Epithelial cell of proximal tubule (primary cell): Measurements from ENCODE around the gene OPCML. TPM values are rescaled to one million over a fixed set of nuclear protein-coding genes. Genes with fewer than 3 reads are reported as not detected.

Experiments
- DNase-seq: peaks from one replicate; pipeline ENCODE4 v3.0.0-alpha.2; 2011; ENCODE audit warnings: low read depth
- H3K4me3 ChIP-seq: 2 replicates; pipeline ENCODE4 v1.5.1; 2011; ENCODE audit warnings: low read depth, mild to moderate bottlenecking, low read length
- CTCF ChIP-seq: conservative IDR thresholded peaks from 2 replicates; pipeline ENCODE4 v1.5.1; 2012; ENCODE audit warnings: low read depth, mild to moderate bottlenecking, low read length
- total RNA-seq: library from RNA; depleted of rRNA; stranded (reverse); fragments of >200 nt; gene quantifications from 2 replicates; pipeline ENCODE4 v1.2.3, GENCODE V29; 2015

OPCML gene
- total RNA-seq, 1 donor from 2014 or later = not detected

DNA sequence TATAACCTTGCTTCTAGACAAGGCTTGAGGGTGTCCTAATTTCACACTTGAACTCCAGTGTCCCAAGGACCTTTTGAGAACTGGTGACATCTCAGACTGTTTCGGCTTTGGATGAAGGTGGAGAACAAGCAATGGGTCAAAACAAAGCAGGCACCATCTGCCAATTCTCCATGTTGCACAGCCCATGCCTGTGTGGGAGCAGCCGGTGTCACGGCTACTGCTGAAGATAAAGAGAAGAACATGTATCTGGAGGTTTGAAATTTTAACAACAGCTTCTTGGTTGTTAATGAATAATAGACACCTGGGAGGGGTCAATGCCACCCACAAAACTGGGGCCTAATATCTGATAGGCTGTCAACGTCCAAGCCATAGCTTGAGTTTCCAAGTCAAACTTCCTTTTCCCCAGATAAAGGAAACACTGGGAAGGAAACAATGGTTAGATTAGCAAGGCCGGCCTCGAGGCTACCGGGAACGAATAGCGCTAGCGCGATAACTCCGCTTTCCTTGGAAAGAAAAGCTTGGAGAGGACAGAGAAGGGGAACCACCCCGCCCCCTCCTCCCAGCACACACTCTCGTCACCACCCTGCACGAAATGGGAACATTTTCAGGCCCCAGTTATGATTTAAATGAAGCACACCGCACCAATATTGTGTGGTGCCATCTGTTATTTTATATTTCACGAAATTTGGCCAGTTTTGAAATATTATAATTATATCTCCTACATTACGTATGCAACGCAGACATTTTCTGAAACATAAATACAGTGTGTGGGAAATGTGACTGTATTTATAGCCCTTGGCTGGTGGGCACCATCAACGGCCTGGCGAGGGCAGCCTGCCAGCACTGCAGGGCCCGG lies 21.8 kb upstream of the OPCML start:
- no peak overlapping the region for H3K4me3 ChIP-seq
- no peak for TF ChIP-seq CTCF
- DNase-seq = no peak

- no peak overlapping the region for H3K4me3 ChIP-seq
- TF ChIP-seq CTCF = no peak
These were observed 20.6 kb upstream of the OPCML start for GRCh38 chr11:133552938-133553337.

GRCh38 chr11:133551064-133551463 lies 18.8 kb upstream of the OPCML start:
- DNase-seq = no peak
- H3K4me3 ChIP-seq = no peak overlapping the region
- no peak for TF ChIP-seq CTCF

More at GRCh38 chr11:133552938-133553337, 20.6 kb upstream of the OPCML start:
- DNase-seq = no peak

- no peak overlapping the region for H3K4me3 ChIP-seq
- no peak for DNase-seq
- no peak for TF ChIP-seq CTCF
These were observed 17.5 kb upstream of the OPCML start for GRCh38 chr11:133549826-133550225.

DNA sequence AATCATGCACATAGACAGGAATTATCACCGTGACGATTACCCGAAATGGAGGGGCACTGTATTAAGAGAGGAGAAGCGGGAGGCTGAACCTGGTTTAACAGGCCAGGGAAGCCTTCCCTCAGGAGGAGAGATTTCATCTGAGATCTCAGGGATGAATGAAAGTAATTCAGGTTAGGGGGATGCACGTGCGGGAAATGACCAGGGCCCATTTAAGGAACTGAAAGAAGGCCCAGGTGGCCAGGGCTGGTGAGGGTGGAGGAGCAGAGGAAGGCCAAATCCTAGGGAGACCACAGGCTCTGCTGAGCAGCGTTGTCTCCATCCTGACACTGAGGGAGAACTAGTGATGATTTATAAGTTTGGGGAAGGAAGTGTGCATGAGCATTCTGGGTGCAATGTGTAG lies 16.3 kb upstream of the OPCML start:
- no peak overlapping the region for H3K4me3 ChIP-seq
- no peak for TF ChIP-seq CTCF
- DNase-seq = no peak

DNA sequence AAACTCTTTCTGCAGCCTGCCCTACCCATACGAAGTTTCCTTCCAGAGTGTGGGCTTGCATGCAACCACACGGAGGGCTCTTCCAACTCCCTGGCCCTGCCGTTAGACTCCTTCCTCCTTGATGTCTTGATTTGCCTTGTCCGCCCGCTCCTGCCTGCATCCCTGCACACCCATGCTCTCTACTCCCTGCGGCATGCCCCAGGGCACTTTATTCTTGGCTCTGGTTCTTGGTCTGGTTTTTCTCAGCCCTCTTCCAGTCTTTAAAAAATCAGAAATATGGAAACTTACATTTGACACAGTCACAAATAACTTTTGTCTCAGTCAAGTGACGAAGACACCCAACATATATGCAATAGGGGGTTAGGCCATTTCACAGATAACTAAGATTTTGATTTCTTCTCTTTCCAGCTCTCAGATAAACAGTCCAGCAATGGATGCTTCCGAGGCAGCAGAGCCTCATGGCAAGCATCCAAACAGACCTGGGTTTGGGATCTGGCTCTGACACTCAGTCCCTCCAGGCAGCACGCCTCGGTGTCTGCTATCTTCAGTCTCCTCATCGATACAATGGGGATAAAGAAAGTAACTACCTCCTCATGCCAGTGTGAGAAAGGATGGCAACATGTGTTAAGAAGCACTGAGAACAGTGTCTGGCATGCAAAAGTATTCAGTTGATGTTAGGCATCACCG lies 15.7 kb upstream of the OPCML start:
- no peak for TF ChIP-seq CTCF
- H3K4me3 ChIP-seq = no peak overlapping the region
- DNase-seq = no peak
